Natural killer cell (primary cell): ENCODE data around the gene MCF2L. TPM values are rescaled to one million over a fixed set of nuclear protein-coding genes. Genes with fewer than 3 reads are reported as not detected.

ENCODE experiments used
- ATAC-seq, 3 donors: fragments of 150-1000 bp in 2 of 3; fragments of 200-7000 bp in 1 of 3; cut with Tn5 transposase; 1 replicate in 1 of 3; 2 replicates in 2 of 3; pipeline ENCODE4 v1.10.0; 2021; ENCODE audit warnings: mild to moderate bottlenecking in 2 of 3, moderate library complexity in 2 of 3
- DNase-seq, 2 donors: peaks; one replicate each; pipeline versions ENCODE4 v3.0.0 to v3.0.0-alpha.2; 2013 to 2021; ENCODE audit warnings: mixed read lengths in 1 of 2
- H3K27ac ChIP-seq: one replicate; pipeline ENCODE4 v1.5.1; 2013; ENCODE audit warnings: mild to moderate bottlenecking, low read length
- H3K27me3 ChIP-seq: one replicate; pipeline ENCODE4 v1.6.1; 2013; ENCODE audit warnings: low read length; ENCODE audit not compliant: control insufficient read depth, insufficient read depth
- H3K36me3 ChIP-seq: one replicate; pipeline ENCODE4 v1.6.1; 2013; ENCODE audit warnings: low read length; ENCODE audit not compliant: control insufficient read depth, insufficient read depth
- H3K4me1 ChIP-seq: one replicate; pipeline ENCODE4 v1.6.1; 2013; ENCODE audit warnings: low read length; ENCODE audit not compliant: control insufficient read depth, insufficient read depth
- H3K4me3 ChIP-seq: one replicate; pipeline ENCODE4 v1.5.1; 2013; ENCODE audit warnings: low read length
- H3K9me3 ChIP-seq: one replicate; pipeline ENCODE4 v1.6.1; 2013; ENCODE audit warnings: low read length; ENCODE audit not compliant: control insufficient read depth, insufficient read depth
- H3K27ac Mint-ChIP-seq, 2 donors: one replicate each; pipeline ENCODE4 v1.8.0; 2022; ENCODE audit warnings: mild to moderate bottlenecking in 2 of 2, mixed read lengths in 2 of 2, moderate library complexity in 1 of 2
- H3K27me3 Mint-ChIP-seq, 2 donors: one replicate each; pipeline ENCODE4 v1.8.0; 2022; ENCODE audit warnings: low read depth in 2 of 2, mixed read lengths in 2 of 2
- H3K36me3 Mint-ChIP-seq: one replicate; pipeline ENCODE4 v1.8.0; 2022; ENCODE audit warnings: mixed read lengths
- H3K4me1 Mint-ChIP-seq, 2 donors: one replicate each; pipeline ENCODE4 v1.8.0; 2022; ENCODE audit warnings: mixed read lengths in 2 of 2
- H3K4me3 Mint-ChIP-seq: one replicate; pipeline ENCODE4 v1.8.0; 2022; ENCODE audit warnings: mild to moderate bottlenecking, moderate library complexity, mixed read lengths
- H3K9me3 Mint-ChIP-seq, 2 donors: one replicate each; pipeline ENCODE4 v1.8.0; 2022; ENCODE audit warnings: mixed read lengths in 2 of 2
- CTCF ChIP-seq: fragments of 200-600 bp; IDR thresholded peaks from one replicate; pipeline ENCODE4 v1.8.0; 2022; ENCODE audit warnings: antibody characterized with exemption
- WGBS: methylation state at CpG from one replicate; pipeline ENCODE4 v1.1.7; 2013; ENCODE audit warnings: missing lambda C conversion rate; ENCODE audit not compliant: insufficient coverage; 5-methylcytosine and 5-hydroxymethylcytosine counted together
- intact Hi-C: fragments of 100-400 bp; cut with micrococcal nuclease; formaldehyde crosslinking; loops from one replicate; pipeline ENCODE4 v1.14.2; 2022
- total RNA-seq, 4 donors: library from RNA; stranded (reverse); fragments of 120-200 nt in 1 of 4; gene quantifications; one replicate each; pipeline versions ENCODE4 v1.2.3 to v1.2.4, GENCODE V29; 2013 to 2022

Gene MCF2L
- total RNA-seq, 3 donors from 2014 or later (not counting 1 experiment from before 2014, with no cell fraction given): 1.7 to 3.0 (median 3.0) TPM

- H3K9me3 ChIP-seq: no peaks in the 10 kb centered on the region
- DNase-seq (no peak), ATAC-seq (no peak)
- no peak overlapping the region for H3K27ac ChIP-seq
- H3K36me3 ChIP-seq: no peaks in the 10 kb centered on the region
- no peaks in the 10 kb centered on the region for H3K27me3 ChIP-seq
- H3K4me3 Mint-ChIP-seq: no peak overlapping the region
- intact Hi-C loops: no loop called here
- no peaks in the 10 kb centered on the region for H3K4me1 Mint-ChIP-seq
- no peaks in the 10 kb centered on the region for H3K36me3 Mint-ChIP-seq
- H3K27me3 Mint-ChIP-seq: no peaks in the 10 kb centered on the region
- no peaks in the 10 kb centered on the region for H3K9me3 Mint-ChIP-seq
- H3K27ac Mint-ChIP-seq: no peak overlapping the region
- H3K4me1 ChIP-seq: no peaks in the 10 kb centered on the region
- 93% methylated on average over 19 of the region's 19 CpGs for WGBS
- no peak overlapping the region for H3K4me3 ChIP-seq
- TF ChIP-seq CTCF: no peak
Observed at GRCh38 chr13:113066746-113067145, 97.7 kb downstream of the MCF2L start.

- H3K36me3 ChIP-seq: no peaks in the 10 kb centered on the region
- no peak overlapping the region for H3K27ac Mint-ChIP-seq
- H3K9me3 ChIP-seq: no peaks in the 10 kb centered on the region
- WGBS: 96% methylated on average over 41 of the region's 41 CpGs
- no peaks in the 10 kb centered on the region for H3K27me3 ChIP-seq
- no peaks in the 10 kb centered on the region for H3K27me3 Mint-ChIP-seq
- DNase-seq (no peak), ATAC-seq (no peak)
- H3K4me1 ChIP-seq: no peaks in the 10 kb centered on the region
- H3K4me3 Mint-ChIP-seq: no peak overlapping the region
- no peaks in the 10 kb centered on the region for H3K4me1 Mint-ChIP-seq
- no peaks in the 10 kb centered on the region for H3K9me3 Mint-ChIP-seq
- no peak for TF ChIP-seq CTCF
- H3K4me3 ChIP-seq: no peak overlapping the region
- no peaks in the 10 kb centered on the region for H3K36me3 Mint-ChIP-seq
- no peak overlapping the region for H3K27ac ChIP-seq
- intact Hi-C loops: no loop called here
Observed at GRCh38 chr13:113069861-113070805, 101.1 kb downstream of the MCF2L start.

GRCh38 chr13:113070855-113071254 is 101.8 kb downstream of the MCF2L start:
- DNase-seq (no peak), ATAC-seq (no peak)
- Histone ChIP-seq H3K27me3 (no peaks in the 10 kb centered on the region), H3K4me1 (no peaks in the 10 kb centered on the region), H3K36me3 (no peaks in the 10 kb centered on the region), H3K27ac (no peak overlapping the region), H3K9me3 (no peaks in the 10 kb centered on the region), H3K4me3 (no peak overlapping the region)
- Mint-ChIP-seq H3K4me3 (no peak overlapping the region), H3K9me3 (no peaks in the 10 kb centered on the region), H3K36me3 (no peaks in the 10 kb centered on the region), H3K27ac (no peak overlapping the region), H3K27me3 (no peaks in the 10 kb centered on the region), H3K4me1 (no peaks in the 10 kb centered on the region)
- WGBS: 83% methylated on average over 7 of the region's 8 CpGs
- no peak for TF ChIP-seq CTCF
- intact Hi-C loops: no loop called here
